GM12878 (cell line): ENCODE measurements around the gene C10orf90. TPM values are rescaled to one million over a fixed set of nuclear protein-coding genes. Genes with fewer than 3 reads are reported as not detected.

Experiments
- ATAC-seq: fragments of 200-7000 bp; cut with Tn5 transposase; 3 replicates; pipeline ENCODE4 v1.9.1; 2020; ENCODE audit warnings: mild to moderate bottlenecking, moderate library complexity
- BruUV-seq: library from RNA; stranded (reverse); fragments of 400-500 nt; replicated peaks from 2 replicates; lab custom pipeline; 2021; lab: Mats Ljungman, UMichigan
- CTCF ChIA-PET: fragments of 300-600 bp; sonication (Branson Sonifier 250); formaldehyde crosslinking; extraction: SDS; loops from one replicate; lab custom pipeline; 2021; ENCODE audit warnings: inconsistent platforms; lab: Yijun Ruan, JAX
- POLR2A ChIA-PET: fragments of 350-600 bp; formaldehyde crosslinking; extraction: SDS; loops from one replicate; lab custom pipeline; 2021; ENCODE audit warnings: inconsistent platforms; lab: Charles Lee
- RAD21 ChIA-PET: fragments of 300-600 bp; sonication (Branson Sonifier 250); formaldehyde crosslinking; loops from one replicate; lab custom pipeline; 2023; ENCODE audit warnings: antibody characterized with exemption; ENCODE audit not compliant: unreplicated experiment; lab: Charles Lee
- SMC1A ChIA-PET: fragments of 300-600 bp; sonication (Branson Sonifier 250); formaldehyde crosslinking; loops from one replicate; lab custom pipeline; 2023; ENCODE audit not compliant: unreplicated experiment, uncharacterized antibody; lab: Charles Lee
- DNase-seq: peaks from one replicate; pipeline ENCODE4 v3.0.0-alpha.2; 2011; ENCODE audit warnings: low read depth, low spot score
- FAIRE-seq: peaks from 3 replicates; lab custom pipeline; 2011; peaks lifted over from hg19 to GRCh38; lab: Jason Lieb, UNC
- H2AFZ ChIP-seq: 2 replicates; pipeline ENCODE4 v1.6.0; 2011; ENCODE audit warnings: low read depth, low read length, control low read depth; ENCODE audit not compliant: control insufficient read depth
- H3K27ac ChIP-seq: 2 replicates; pipeline ENCODE4 v1.5.1; 2011; ENCODE audit warnings: control low read depth; ENCODE audit not compliant: control insufficient read depth, insufficient read depth
- H3K27me3 ChIP-seq, 2 experiments: replicated peaks in 1 of 2; 2 replicates each; pipeline versions ENCODE4 v1.6.0 to v1.6.1; 2011; ENCODE audit warnings: low read length in 1 of 2; ENCODE audit not compliant: control insufficient read depth in 2 of 2, insufficient read depth in 2 of 2
- H3K36me3 ChIP-seq, 2 experiments: 2 replicates each; pipeline ENCODE4 v1.5.1; 2011; ENCODE audit warnings: low read length in 1 of 2; ENCODE audit not compliant: control insufficient read depth in 2 of 2, insufficient read depth in 2 of 2
- H3K4me1 ChIP-seq: 2 replicates; pipeline ENCODE4 v1.6.1; 2011; ENCODE audit warnings: mild to moderate bottlenecking, low read length, moderate library complexity, mixed read lengths; ENCODE audit not compliant: control insufficient read depth, insufficient read depth
- H3K4me2 ChIP-seq: 2 replicates; pipeline ENCODE4 v1.6.0; 2011; ENCODE audit warnings: control low read depth; ENCODE audit not compliant: control insufficient read depth, insufficient read depth
- H3K4me3 ChIP-seq: fragments of 200-600 bp; sonication (generic); 2 replicates; pipeline ENCODE4 v1.5.1; 2016
- H3K79me2 ChIP-seq: 2 replicates; pipeline ENCODE4 v1.6.0; 2011; ENCODE audit warnings: low read length; ENCODE audit not compliant: control insufficient read depth, insufficient read depth
- H3K9ac ChIP-seq: 2 replicates; pipeline ENCODE4 v1.8.0; 2011; ENCODE audit warnings: low read length, control low read depth, mixed read lengths; ENCODE audit not compliant: control insufficient read depth, insufficient read depth
- H3K9me3 ChIP-seq: replicated peaks from 3 replicates; pipeline ENCODE4 v1.5.1; 2011; ENCODE audit warnings: mild to moderate bottlenecking, low read length; ENCODE audit not compliant: control insufficient read depth, insufficient read depth
- H4K20me1 ChIP-seq: 2 replicates; pipeline ENCODE4 v1.6.0; 2011; ENCODE audit not compliant: control insufficient read depth, insufficient read depth
- BRCA1 ChIP-seq: IDR thresholded peaks from 2 replicates; pipeline ENCODE4 v1.6.1; 2011; ENCODE audit warnings: low read depth, low read length, improper control_type of control experiment
- DPF2 ChIP-seq: fragments of 450-650 bp; IDR thresholded peaks from 2 replicates; pipeline ENCODE4 v1.6.1; 2017; ENCODE audit warnings: mild to moderate bottlenecking
- E4F1 ChIP-seq: fragments of 450-650 bp; IDR thresholded peaks from 2 replicates; pipeline ENCODE4 v1.6.1; 2018; ENCODE audit warnings: borderline replicate concordance, mild to moderate bottlenecking; ENCODE audit not compliant: partially characterized antibody
- EGR1 ChIP-seq, 2 experiments: IDR thresholded peaks; 1 replicate in 1 of 2; 2 replicates in 1 of 2; pipeline ENCODE4 v1.6.1; 2011 to 2012; ENCODE audit warnings: low read depth in 2 of 2, low read length in 2 of 2, borderline replicate concordance in 1 of 2, mild to moderate bottlenecking in 1 of 2, moderate library complexity in 1 of 2
- ETV6 ChIP-seq, 2 experiments: fragments of 450-650 bp in 1 of 2; IDR thresholded peaks in 1 of 2; conservative IDR thresholded peaks in 1 of 2; 2 replicates each; pipeline ENCODE4 v1.6.1; 2014; ENCODE audit warnings: antibody characterized with exemption in 1 of 2, borderline replicate concordance in 1 of 2, low read depth in 1 of 2, mild to moderate bottlenecking in 1 of 2, moderate library complexity in 1 of 2
- FOXM1 ChIP-seq: IDR thresholded peaks from 2 replicates; pipeline ENCODE4 v1.6.1; 2012; ENCODE audit warnings: low read depth, mild to moderate bottlenecking, inconsistent platforms, low read length, moderate library complexity
- IRF3 ChIP-seq: fragments of 450-650 bp; IDR thresholded peaks from 2 replicates; pipeline ENCODE4 v1.6.1; 2014; ENCODE audit warnings: mild to moderate bottlenecking
- JUND ChIP-seq: IDR thresholded peaks from 2 replicates; pipeline ENCODE4 v1.6.1; 2012; ENCODE audit warnings: low read depth, mild to moderate bottlenecking, low read length, improper control_type of control experiment, moderate library complexity
- MYC ChIP-seq: IDR thresholded peaks from 2 replicates; pipeline ENCODE4 v1.6.1; 2011; ENCODE audit warnings: mild to moderate bottlenecking, low read length, moderate library complexity, inconsistent platforms; ENCODE audit not compliant: insufficient read depth, insufficient replicate concordance, insufficient read length, severe bottlenecking
- NBN ChIP-seq: fragments of 450-650 bp; IDR thresholded peaks from 2 replicates; pipeline ENCODE4 v1.6.1; 2016
- SP1 ChIP-seq: IDR thresholded peaks from one replicate; pipeline ENCODE4 v1.6.1; 2011; ENCODE audit warnings: low read depth, low read length
- SREBF1 ChIP-seq: IDR thresholded peaks from 2 replicates; pipeline ENCODE4 v1.6.1; 2012; ENCODE audit warnings: mild to moderate bottlenecking, low read length
- SUPT20H ChIP-seq: IDR thresholded peaks from 2 replicates; pipeline ENCODE4 v1.6.1; 2011; ENCODE audit warnings: low read depth, mild to moderate bottlenecking, low read length, moderate library complexity, borderline replicate concordance; ENCODE audit not compliant: control insufficient read depth
- YBX1 ChIP-seq: fragments of 450-650 bp; IDR thresholded peaks from 2 replicates; pipeline ENCODE4 v1.6.1; 2016; ENCODE audit warnings: antibody characterized with exemption
- YY1 ChIP-seq: IDR thresholded peaks from 2 replicates; pipeline ENCODE4 v1.6.1; 2011; ENCODE audit warnings: low read depth, mild to moderate bottlenecking, low read length
- ZNF384 ChIP-seq: IDR thresholded peaks from 2 replicates; pipeline ENCODE4 v1.6.1; 2012; ENCODE audit warnings: low read depth, mild to moderate bottlenecking, low read length, improper control_type of control experiment, borderline replicate concordance
- WGBS: methylation state at CpG from one replicate; pipeline ENCODE4 v1.1.6; 2016; ENCODE audit warnings: low lambda C conversion rate; ENCODE audit not compliant: insufficient replicate concordance, insufficient coverage; ENCODE audit errors: missing lambda C conversion rate; 5-methylcytosine and 5-hydroxymethylcytosine counted together
- in situ Hi-C: fragments of 300-500 bp; cut with MboI; formaldehyde crosslinking; loops from 9 replicates; pipeline ENCODE4 v1.14.3; 2018; ENCODE audit warnings: mixed read lengths
- intact Hi-C: fragments of 100-400 bp; cut with micrococcal nuclease; formaldehyde crosslinking; loops from one replicate; pipeline ENCODE4 v1.14.2; 2022; ENCODE audit not compliant: unreplicated experiment
- polyA plus RNA-seq, 11 experiments: library from polyadenylated mRNA; depleted of rRNA in 4 of 11; unstranded in 6 of 11; stranded (reverse) in 5 of 11; fragments of >200 nt; fragmentation: Nextera tagmentation in 4 of 11; fragmentation: Illumina TruSeq in 1 of 11; extraction: Ambion mirVana in 4 of 11; extraction: Trizol in 1 of 11; gene quantifications; 1 replicate in 1 of 11; 2 replicates in 10 of 11; pipeline versions ENCODE4 v1.2.1 to v1.2.3, GENCODE V29; 2011 to 2016; ENCODE audit warnings: inconsistent platforms in 2 of 11, missing spikeins in 2 of 11, low read depth in 1 of 11
- total RNA-seq, 4 experiments: library from RNA; depleted of rRNA in 3 of 4; stranded (reverse); fragments of >200 nt in 3 of 4; fragmentation: Illumina TruSeq in 1 of 4; extraction: Trizol in 1 of 4; gene quantifications; 2 replicates each; pipeline versions ENCODE4 v1.2.1 to v1.2.3, GENCODE V29; 2013 to 2021
- TF ChIP-seq, protein P1 (sequence below): IDR thresholded peaks from 2 replicates; pipeline ENCODE4 v1.6.1; 2012; ENCODE audit warnings: low read depth, low read length, improper control_type of control experiment

Gene C10orf90
- total and polyA plus RNA-seq, 10 of the 15 experiments (the other 5 are each of a cell fraction or from before 2014, with no cell fraction given), result 0.04 TPM; not detected in 9

DNA sequence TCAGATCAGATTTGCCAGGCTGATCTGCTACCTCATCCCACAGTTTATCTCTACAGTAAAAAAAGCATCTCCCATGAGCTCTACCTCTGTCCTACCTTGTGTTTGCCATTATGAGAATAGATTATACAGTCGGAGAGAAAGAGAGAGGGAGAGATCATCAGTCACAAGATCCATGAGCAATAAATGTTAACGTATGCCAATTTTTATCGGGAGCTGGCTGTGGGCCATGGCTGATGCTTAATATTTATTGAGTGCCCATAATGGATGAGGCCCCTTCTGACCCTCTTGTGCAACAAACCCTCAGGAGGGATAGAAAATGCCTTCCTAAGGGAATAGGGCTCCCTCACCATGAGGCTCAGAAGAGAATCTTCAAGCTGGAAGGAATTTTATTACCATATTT lies 52.8 kb downstream of the C10orf90 start (continued):
- TF ChIP-seq E4F1, result no peak
- TF ChIP-seq, all 136 proteins: peak for 0

DNA sequence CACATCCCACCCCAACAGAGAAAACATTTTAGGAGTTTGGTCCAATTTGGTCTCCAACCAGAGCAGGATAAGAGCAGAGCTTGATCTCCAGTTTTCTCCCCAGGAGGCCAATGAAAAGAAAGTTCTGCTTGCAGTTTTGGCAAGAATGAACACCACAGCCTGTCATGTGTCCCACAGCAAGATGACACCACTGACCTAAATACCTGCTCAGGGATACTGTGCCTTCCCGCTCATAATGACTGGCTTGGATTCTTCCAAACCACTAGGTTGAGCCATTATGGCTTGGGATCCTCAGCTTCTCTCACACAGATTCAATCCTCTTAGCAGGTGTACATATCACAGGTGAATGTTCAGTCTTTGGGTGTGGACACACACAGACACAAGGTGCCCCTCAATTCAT lies 53.3 kb downstream of the C10orf90 start:
- SMC1A ChIA-PET, result no interaction called here
- POLR2A ChIA-PET, result no interaction called here
- H3K4me1 ChIP-seq, result no peaks in the 10 kb centered on the region
- no peaks in the 10 kb centered on the region for H3K27me3 ChIP-seq
- whole genome bisulfite sequencing, result 50% methylated on average over 1 of the region's 1 CpG
- ATAC-seq (no peak), FAIRE-seq (no peak), DNase-seq (no peak)
- no peaks in the 10 kb centered on the region for H4K20me1 ChIP-seq
- H3K9ac ChIP-seq, result no peak overlapping the region
- H3K36me3 ChIP-seq, result no peaks in the 10 kb centered on the region
- H3K4me3 ChIP-seq, result no peak overlapping the region
- intact Hi-C loops, result no loop called here
- H3K27ac ChIP-seq, result no peak overlapping the region
- H3K79me2 ChIP-seq, result no peaks in the 10 kb centered on the region
- no peak overlapping the region for H2AFZ ChIP-seq
- no peak overlapping the region for H3K4me2 ChIP-seq
- in situ Hi-C loops, result no loop called here
- RAD21 ChIA-PET, result no interaction called here
- CTCF ChIA-PET, result interaction anchor here (0.7 kb wide), 1 partner anchor 19 kb away, joined by 3 read pairs; no protein-coding TSS in a partner anchor
- BruUV-seq, result no TSS peak
- H3K9me3 ChIP-seq, result no peaks in the 10 kb centered on the region
- TF ChIP-seq MYC (no peak), JUND (no peak), NBN (no peak), YBX1 (no peak), YY1 (no peak), FOXM1 (no peak), DPF2 (no peak), SREBF1 (no peak), EGR1 (IDR thresholded peaks at IDR 0.05; ENCODE audit: borderline replicate concordance in 1 of 2, low read depth in 2 of 2, low read length in 2 of 2) (no peak), IRF3 (no peak), BRCA1 (no peak), ETV6 (conservative IDR thresholded peaks at IDR 0.05 in 1 of 2, IDR thresholded peaks at IDR 0.05 in 1 of 2; ENCODE audit: borderline replicate concordance in 1 of 2, low read depth in 1 of 2) (no peak), SP1 (no peak), ZNF384 (no peak), SUPT20H (no peak)
- TF ChIP-seq, protein P1, sequence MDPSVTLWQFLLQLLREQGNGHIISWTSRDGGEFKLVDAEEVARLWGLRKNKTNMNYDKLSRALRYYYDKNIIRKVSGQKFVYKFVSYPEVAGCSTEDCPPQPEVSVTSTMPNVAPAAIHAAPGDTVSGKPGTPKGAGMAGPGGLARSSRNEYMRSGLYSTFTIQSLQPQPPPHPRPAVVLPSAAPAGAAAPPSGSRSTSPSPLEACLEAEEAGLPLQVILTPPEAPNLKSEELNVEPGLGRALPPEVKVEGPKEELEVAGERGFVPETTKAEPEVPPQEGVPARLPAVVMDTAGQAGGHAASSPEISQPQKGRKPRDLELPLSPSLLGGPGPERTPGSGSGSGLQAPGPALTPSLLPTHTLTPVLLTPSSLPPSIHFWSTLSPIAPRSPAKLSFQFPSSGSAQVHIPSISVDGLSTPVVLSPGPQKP, result no peak
